NCI-H2196 (cell line): ENCODE measurements around the gene DCUN1D1.

ENCODE experiments used
- DNase-seq: peaks from one replicate; lab custom pipeline; 2025; ENCODE audit not compliant: unreplicated experiment; lab: John Stamatoyannopoulos, UW

Gene DCUN1D1

GRCh38 chr3:182937293-182938051 lies 42.9 kb downstream of the DCUN1D1 start:
- peak; percentile 44 for DNase-seq

GRCh38 chr3:182936918-182937285 lies 43.4 kb downstream of the DCUN1D1 start:
- no peak for DNase-seq

- no peak for DNase-seq
These were observed 44.0 kb downstream of the DCUN1D1 start for GRCh38 chr3:182936239-182936917.

- DNase-seq: no peak
These were observed 44.5 kb downstream of the DCUN1D1 start for GRCh38 chr3:182935803-182936202.

- DNase-seq: no peak
These were observed 54.4 kb downstream of the DCUN1D1 start for GRCh38 chr3:182925944-182926337.

GRCh38 chr3:182925330-182925943 lies 54.9 kb downstream of the DCUN1D1 start:
- no peak for DNase-seq

- DNase-seq: no peak
These were observed 58.5 kb downstream of the DCUN1D1 start for GRCh38 chr3:182921665-182922355.

- no peak for DNase-seq
These were observed 59.7 kb downstream of the DCUN1D1 start for GRCh38 chr3:182920515-182921084.

- DNase-seq: no peak
These were observed 60.4 kb downstream of the DCUN1D1 start for GRCh38 chr3:182919866-182920357.

- no peak for DNase-seq
These were observed 63.2 kb downstream of the DCUN1D1 start for GRCh38 chr3:182917134-182917533.

- DNase-seq: no peak
These were observed 66.0 kb downstream of the DCUN1D1 start for GRCh38 chr3:182914341-182914740.

- DNase-seq: peak; percentile 82
These were observed 66.4 kb downstream of the DCUN1D1 start for GRCh38 chr3:182913889-182914288.

- DNase-seq: no peak
These were observed 67.9 kb downstream of the DCUN1D1 start for GRCh38 chr3:182912474-182912873.

GRCh38 chr3:182911782-182912111 lies 68.6 kb downstream of the DCUN1D1 start:
- peak; percentile 35 for DNase-seq

GRCh38 chr3:182910936-182911781 lies 69.2 kb downstream of the DCUN1D1 start:
- no peak for DNase-seq

GRCh38 chr3:182909318-182910040 lies 70.9 kb downstream of the DCUN1D1 start:
- DNase-seq: peak; percentile 28

GRCh38 chr3:182908471-182908870 lies 71.9 kb downstream of the DCUN1D1 start:
- no peak for DNase-seq

- DNase-seq: no peak
These were observed 74.3 kb downstream of the DCUN1D1 start for GRCh38 chr3:182906036-182906435.

- no peak for DNase-seq
These were observed 74.7 kb downstream of the DCUN1D1 start for GRCh38 chr3:182905623-182906022.

GRCh38 chr3:182904164-182904563 lies 76.2 kb downstream of the DCUN1D1 start:
- DNase-seq: no peak
